ENCODE results near the gene SP6. TPM values are rescaled to one million over a fixed set of nuclear protein-coding genes. Genes with fewer than 3 reads are reported as not detected.
A peak's percentile ranks its signal among the peaks of the same experiment; 100 is the strongest.

The SP6 gene
- total RNA-seq, 1 donor from 2014 or later, result 30.7 TPM

GRCh38 chr17:47819475-47819874 is 31.5 kb downstream of the SP6 start:
- peaks cover 10% of the 10 kb centered on the region for H3K4me1 Mint-ChIP-seq (ENCODE audit: unreplicated experiment)
- no peak overlapping the region for H3K27ac Mint-ChIP-seq (ENCODE audit: unreplicated experiment)
- H3K36me3 Mint-ChIP-seq (ENCODE audit: low read depth, unreplicated experiment), result peaks cover 28% of the 10 kb centered on the region
- no peaks in the 10 kb centered on the region for H3K9me3 Mint-ChIP-seq (ENCODE audit: unreplicated experiment)
- TF ChIP-seq CTCF (IDR thresholded peaks at IDR 0.05; ENCODE audit: unreplicated experiment), result no peak
- H3K4me3 Mint-ChIP-seq (ENCODE audit: unreplicated experiment), result no peak overlapping the region
- DNase-seq (ENCODE audit: low spot score), result no peak
- peaks cover 8% of the 10 kb centered on the region for H3K27me3 Mint-ChIP-seq (ENCODE audit: unreplicated experiment)

GRCh38 chr17:47818002-47818695 is 32.8 kb downstream of the SP6 start:
- H3K27me3 Mint-ChIP-seq (ENCODE audit: unreplicated experiment), result peaks cover 8% of the 10 kb centered on the region
- H3K4me1 Mint-ChIP-seq (ENCODE audit: unreplicated experiment), result peaks cover 10% of the 10 kb centered on the region
- H3K4me3 Mint-ChIP-seq (ENCODE audit: unreplicated experiment), result peak overlapping the region; percentile 70
- no peak for DNase-seq (ENCODE audit: low spot score)
- no peak overlapping the region for H3K27ac Mint-ChIP-seq (ENCODE audit: unreplicated experiment)
- peaks cover 21% of the 10 kb centered on the region for H3K36me3 Mint-ChIP-seq (ENCODE audit: low read depth, unreplicated experiment)
- TF ChIP-seq CTCF (IDR thresholded peaks at IDR 0.05; ENCODE audit: unreplicated experiment), result no peak
- H3K9me3 Mint-ChIP-seq (ENCODE audit: unreplicated experiment), result no peaks in the 10 kb centered on the region

- no peak for DNase-seq (ENCODE audit: low spot score)
- no peak overlapping the region for H3K4me3 Mint-ChIP-seq (ENCODE audit: unreplicated experiment)
- peaks cover 11% of the 10 kb centered on the region for H3K27me3 Mint-ChIP-seq (ENCODE audit: unreplicated experiment)
- no peak for TF ChIP-seq CTCF (IDR thresholded peaks at IDR 0.05; ENCODE audit: unreplicated experiment)
- H3K27ac Mint-ChIP-seq (ENCODE audit: unreplicated experiment), result no peak overlapping the region
- H3K4me1 Mint-ChIP-seq (ENCODE audit: unreplicated experiment), result peaks cover 10% of the 10 kb centered on the region
- no peaks in the 10 kb centered on the region for H3K9me3 Mint-ChIP-seq (ENCODE audit: unreplicated experiment)
- peaks cover 33% of the 10 kb centered on the region for H3K36me3 Mint-ChIP-seq (ENCODE audit: low read depth, unreplicated experiment)
These were observed 34.0 kb downstream of the SP6 start for GRCh38 chr17:47816947-47817346.

GRCh38 chr17:47816111-47816735 is 34.7 kb downstream of the SP6 start:
- Mint-ChIP-seq H3K27me3 (ENCODE audit: unreplicated experiment) (peaks cover 15% of the 10 kb centered on the region), H3K9me3 (ENCODE audit: unreplicated experiment) (no peaks in the 10 kb centered on the region), H3K27ac (ENCODE audit: unreplicated experiment) (no peak overlapping the region), H3K36me3 (ENCODE audit: low read depth, unreplicated experiment) (peaks cover 41% of the 10 kb centered on the region), H3K4me1 (ENCODE audit: unreplicated experiment) (peaks cover 8% of the 10 kb centered on the region), H3K4me3 (ENCODE audit: unreplicated experiment) (no peak overlapping the region)
- DNase-seq (ENCODE audit: low spot score), result no peak
- no peak for TF ChIP-seq CTCF (IDR thresholded peaks at IDR 0.05; ENCODE audit: unreplicated experiment)
